Daoy (cell line): ENCODE measurements around the gene IL17D. TPM values are rescaled to one million over a fixed set of nuclear protein-coding genes. Genes with fewer than 3 reads are reported as not detected.
"Not testable (repeated sequence)": the region's sequence is repeated elsewhere in the genome, so short reads cannot be mapped to it uniquely, and the experiment has no call there.

Source experiments
- DNase-seq: peaks from one replicate; pipeline ENCODE4 v3.0.0-alpha.2; 2015; ENCODE audit warnings: low read depth
- total RNA-seq: library from RNA; depleted of rRNA; stranded (reverse); fragments of >200 nt; shearing (Covaris generic); gene quantifications from 2 replicates; pipeline ENCODE4 v1.2.3, GENCODE V29; 2014; rRNA removed

Gene IL17D
- total RNA-seq, 1 experiment from 2014 or later = 0.46 TPM

GRCh38 chr13:20719783-20720182 lies 16.3 kb downstream of the IL17D start:
- no peak for DNase-seq

- no peak for DNase-seq
Observed at GRCh38 chr13:20720499-20720898, 17.0 kb downstream of the IL17D start.

GRCh38 chr13:20721058-20721453 lies 17.6 kb downstream of the IL17D start:
- DNase-seq = no peak

- no peak for DNase-seq
Observed at GRCh38 chr13:20721454-20722357, 18.2 kb downstream of the IL17D start.

GRCh38 chr13:20727856-20728255 lies 24.4 kb downstream of the IL17D start:
- no peak for DNase-seq

GRCh38 chr13:20728579-20729311 lies 25.2 kb downstream of the IL17D start:
- DNase-seq = no peak

- DNase-seq = no peak
Observed at GRCh38 chr13:20729633-20730585, 26.4 kb downstream of the IL17D start.

GRCh38 chr13:20738616-20739015 lies 35.1 kb downstream of the IL17D start:
- DNase-seq = no peak

GRCh38 chr13:20740021-20740420 lies 36.5 kb downstream of the IL17D start:
- DNase-seq = no peak

- not testable (repeated sequence) for DNase-seq
Observed at GRCh38 chr13:20743830-20744404, 40.4 kb downstream of the IL17D start.

- DNase-seq = no peak
Observed at GRCh38 chr13:20749377-20749776, 45.9 kb downstream of the IL17D start.

- DNase-seq = no peak
Observed at GRCh38 chr13:20754009-20754408, 50.5 kb downstream of the IL17D start.

- DNase-seq = no peak
Observed at GRCh38 chr13:20760872-20761271, 57.4 kb downstream of the IL17D start.

- DNase-seq = no peak
Observed at GRCh38 chr13:20767309-20767943, 63.9 kb downstream of the IL17D start.

- DNase-seq = no peak
Observed at GRCh38 chr13:20769091-20769490, 65.6 kb downstream of the IL17D start.

GRCh38 chr13:20769834-20770233 lies 66.3 kb downstream of the IL17D start:
- DNase-seq = no peak

Other genes starting within 250 kb of the IL17D start
- 1.4 and 3.5 TPM in 2 replicates for gene CRYL1, start 177.8 kb upstream of the IL17D start, total RNA-seq
- gene IFT88, start 136.5 kb upstream of the IL17D start, total RNA-seq = 9.0 and 9.8 TPM in 2 replicates
- 9.8 and 10.4 TPM in 2 replicates for gene EEF1AKMT1, start 70.3 kb downstream of the IL17D start, total RNA-seq
- gene XPO4, start 199.0 kb downstream of the IL17D start, total RNA-seq = 18.5 and 21.4 TPM in 2 replicates